RWPE2 (cell line): ENCODE data around the gene LTBP2.
A peak's percentile ranks its signal among the peaks of the same experiment; 100 is the strongest.

ENCODE experiments used
- ATAC-seq: fragments of 200-7000 bp; cut with Tn5 transposase; 3 replicates; pipeline ENCODE4 v1.9.1; 2021; ENCODE audit warnings: low read depth
- DNase-seq: peaks from one replicate; pipeline ENCODE4 v3.0.0-alpha.2; 2020; ENCODE audit warnings: low spot score
- H3K27ac ChIP-seq: fragments of 450-650 bp; 2 replicates; pipeline ENCODE4 v1.5.1; 2017; ENCODE audit warnings: mild to moderate bottlenecking; ENCODE audit not compliant: poor library complexity, severe bottlenecking
- H3K27me3 ChIP-seq: fragments of 250-450 bp; sonication (Bioruptor Pico); 2 replicates; pipeline ENCODE4 v1.5.1; 2021; ENCODE audit warnings: mild to moderate bottlenecking, moderate library complexity; ENCODE audit not compliant: insufficient read depth, poor library complexity, severe bottlenecking
- H3K36me3 ChIP-seq: fragments of 250-450 bp; sonication (Bioruptor Pico); 2 replicates; pipeline ENCODE4 v1.5.1; 2020; ENCODE audit warnings: low read depth, mild to moderate bottlenecking, moderate library complexity
- H3K4me1 ChIP-seq: fragments of 250-450 bp; sonication (Bioruptor Pico); 2 replicates; pipeline ENCODE4 v1.5.1; 2021; ENCODE audit warnings: mild to moderate bottlenecking, moderate library complexity; ENCODE audit not compliant: insufficient read depth, poor library complexity, severe bottlenecking
- H3K4me3 ChIP-seq: fragments of 250-450 bp; sonication (Bioruptor Pico); 2 replicates; pipeline ENCODE4 v1.5.1; 2021; ENCODE audit warnings: mild to moderate bottlenecking, moderate library complexity; ENCODE audit not compliant: severe bottlenecking
- H3K9me3 ChIP-seq: fragments of 250-450 bp; sonication (Bioruptor Pico); 2 replicates; pipeline ENCODE4 v1.5.1; 2021; ENCODE audit warnings: mild to moderate bottlenecking, moderate library complexity; ENCODE audit not compliant: severe bottlenecking
- CTCF ChIP-seq: fragments of 450-650 bp; IDR thresholded peaks from one replicate; pipeline ENCODE4 v1.5.1; 2017; ENCODE audit warnings: mild to moderate bottlenecking, moderate library complexity; ENCODE audit not compliant: poor library complexity, severe bottlenecking

LTBP2 gene

DNA sequence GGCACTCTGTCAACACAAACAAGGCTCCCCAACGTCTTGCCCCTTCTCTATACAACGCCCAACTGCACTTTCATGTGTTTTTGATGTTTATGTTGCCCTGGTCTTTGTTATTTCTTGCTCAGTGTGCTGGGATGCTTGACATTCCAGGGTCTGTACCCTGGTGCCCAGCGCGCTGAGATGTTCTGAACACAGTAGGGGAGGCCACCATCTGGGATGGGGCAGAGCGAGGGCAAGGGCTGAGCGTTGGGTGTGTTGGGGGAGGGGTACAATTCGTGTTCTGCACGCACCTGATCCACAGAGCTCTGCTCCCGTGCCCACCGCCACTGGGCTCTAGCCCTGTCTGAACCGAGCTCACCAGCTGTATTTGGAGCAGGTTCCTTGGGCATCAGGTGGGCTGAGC, 65.6 kb downstream of the LTBP2 start:
- ATAC-seq (no peak), DNase-seq (no peak)
- no peaks in the 10 kb centered on the region for H3K9me3 ChIP-seq
- no peaks in the 10 kb centered on the region for H3K27me3 ChIP-seq
- H3K4me3 ChIP-seq, result no peak overlapping the region
- H3K4me1 ChIP-seq, result peaks cover 2% of the 10 kb centered on the region
- TF ChIP-seq CTCF, result no peak
- H3K27ac ChIP-seq, result peak overlapping the region; percentile 2
- H3K36me3 ChIP-seq, result peaks cover 80% of the 10 kb centered on the region

DNA sequence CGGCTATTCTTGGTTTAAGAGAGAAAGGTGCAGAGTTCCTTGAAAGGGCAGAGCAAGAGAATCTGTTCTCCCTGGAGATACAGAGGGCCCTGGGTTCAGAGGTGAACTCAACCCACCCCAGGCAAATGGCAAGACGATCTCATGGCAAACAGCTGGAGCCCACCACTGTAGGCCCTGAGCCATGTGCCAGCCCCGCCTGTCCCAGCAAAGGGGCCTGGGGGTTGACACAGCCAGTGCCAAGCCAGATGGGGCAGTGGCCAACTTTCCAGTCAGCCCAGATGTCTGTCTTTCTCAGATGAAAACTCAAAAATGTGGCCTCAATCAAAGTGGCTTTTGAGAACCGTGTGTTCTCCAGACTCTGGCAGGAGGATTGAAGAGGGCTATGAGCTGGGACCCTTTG, 66.7 kb downstream of the LTBP2 start:
- TF ChIP-seq CTCF, result no peak
- no peak for DNase-seq
- H3K9me3 ChIP-seq, result no peaks in the 10 kb centered on the region
- peak overlapping the region; percentile 2 for H3K27ac ChIP-seq
- peaks cover 75% of the 10 kb centered on the region for H3K36me3 ChIP-seq
- H3K4me3 ChIP-seq, result no peak overlapping the region
- no peaks in the 10 kb centered on the region for H3K27me3 ChIP-seq
- peaks cover 2% of the 10 kb centered on the region for H3K4me1 ChIP-seq
- no peak for ATAC-seq

GRCh38 chr14:74543771-74544438, 68.1 kb downstream of the LTBP2 start:
- Histone ChIP-seq H3K4me3 (no peak overlapping the region), H3K4me1 (no peaks in the 10 kb centered on the region), H3K9me3 (no peaks in the 10 kb centered on the region), H3K27ac (no peak overlapping the region), H3K27me3 (no peaks in the 10 kb centered on the region), H3K36me3 (peaks cover 75% of the 10 kb centered on the region)
- no peak for TF ChIP-seq CTCF
- ATAC-seq (no peak), DNase-seq (no peak)

GRCh38 chr14:74542056-74542685, 69.9 kb downstream of the LTBP2 start:
- ATAC-seq (no peak; the same call in 2 of the 3 replicates), DNase-seq (no peak)
- no peaks in the 10 kb centered on the region for H3K27me3 ChIP-seq
- H3K4me3 ChIP-seq, result no peak overlapping the region
- no peak for TF ChIP-seq CTCF
- no peaks in the 10 kb centered on the region for H3K4me1 ChIP-seq
- peaks cover 73% of the 10 kb centered on the region for H3K36me3 ChIP-seq
- no peak overlapping the region for H3K27ac ChIP-seq
- no peaks in the 10 kb centered on the region for H3K9me3 ChIP-seq

GRCh38 chr14:74541225-74541624, 70.8 kb downstream of the LTBP2 start:
- peaks cover 69% of the 10 kb centered on the region for H3K36me3 ChIP-seq
- no peak for ATAC-seq
- no peak for TF ChIP-seq CTCF
- DNase-seq, result no peak
- H3K4me3 ChIP-seq, result no peak overlapping the region
- no peaks in the 10 kb centered on the region for H3K4me1 ChIP-seq
- H3K27ac ChIP-seq, result no peak overlapping the region
- H3K27me3 ChIP-seq, result no peaks in the 10 kb centered on the region
- H3K9me3 ChIP-seq, result no peaks in the 10 kb centered on the region
